Measurements from ENCODE around the gene MPDU1.

The MPDU1 gene

GRCh38 chr17:7563115-7563869 lies 20.4 kb upstream of the MPDU1 start:
- H3K9me3 ChIP-seq (ENCODE audit: control insufficient read depth, insufficient read depth, low read length) = no peaks in the 10 kb centered on the region
- H3K36me3 ChIP-seq (ENCODE audit: control insufficient read depth, low read length) = peaks cover 53% of the 10 kb centered on the region
- H3K4me2 ChIP-seq (ENCODE audit: low read length) = peak overlapping the region; percentile 92
- H3K27me3 ChIP-seq (ENCODE audit: control insufficient read depth, low read length) = peaks cover 7% of the 10 kb centered on the region
- TF ChIP-seq EZH2phosphoT487 (IDR thresholded peaks at IDR 0.05; ENCODE audit: borderline replicate concordance, low read length) = no peak
- TF ChIP-seq CTCF (IDR thresholded peaks at IDR 0.05; ENCODE audit: low read depth, low read length, poor library complexity, severe bottlenecking) = no peak
- peaks cover 6% of the 10 kb centered on the region; the same call in 1 of the 2 replicates for H3F3A ChIP-seq (ENCODE audit: control insufficient read depth, insufficient read depth)
- H3K79me2 ChIP-seq (ENCODE audit: control insufficient read depth, low read length) = peaks cover 55% of the 10 kb centered on the region
- H3K4me3 ChIP-seq (ENCODE audit: low read length) = peak overlapping the region; percentile 79
- H3K27ac ChIP-seq (ENCODE audit: low read depth, low read length) = no peak overlapping the region
- peaks cover 43% of the 10 kb centered on the region for H3K4me1 ChIP-seq (ENCODE audit: control insufficient read depth, low read length)
- no peaks in the 10 kb centered on the region for H3K9me2 ChIP-seq (replicated peaks; ENCODE audit: control insufficient read depth, low read length)
- no peaks in the 10 kb centered on the region for H4K20me1 ChIP-seq (ENCODE audit: control insufficient read depth, insufficient read depth, low read depth, low read length)

- Histone ChIP-seq H3F3A (ENCODE audit: control insufficient read depth, insufficient read depth) (peaks cover 35% of the 10 kb centered on the region), H3K79me2 (ENCODE audit: control insufficient read depth, low read length) (peaks cover 59% of the 10 kb centered on the region), H3K27ac (ENCODE audit: low read depth, low read length) (no peak overlapping the region), H3K36me3 (ENCODE audit: control insufficient read depth, low read length) (peaks cover 82% of the 10 kb centered on the region), H3K27me3 (ENCODE audit: control insufficient read depth, low read length) (no peaks in the 10 kb centered on the region), H3K4me2 (ENCODE audit: low read length) (no peak overlapping the region), H3K4me3 (ENCODE audit: low read length) (no peak overlapping the region), H4K20me1 (ENCODE audit: control insufficient read depth, insufficient read depth, low read depth, low read length) (peaks cover 13% of the 10 kb centered on the region), H3K9me2 (replicated peaks; ENCODE audit: control insufficient read depth, low read length) (no peaks in the 10 kb centered on the region), H3K9me3 (ENCODE audit: control insufficient read depth, insufficient read depth, low read length) (no peaks in the 10 kb centered on the region), H3K4me1 (ENCODE audit: control insufficient read depth, low read length) (peaks cover 25% of the 10 kb centered on the region)
- TF ChIP-seq CTCF (IDR thresholded peaks at IDR 0.05; ENCODE audit: low read depth, low read length, poor library complexity, severe bottlenecking) = no peak
- no peak for TF ChIP-seq EZH2phosphoT487 (IDR thresholded peaks at IDR 0.05; ENCODE audit: borderline replicate concordance, low read length)
These were observed 14.1 kb upstream of the MPDU1 start for GRCh38 chr17:7569571-7569970.

- Histone ChIP-seq H3K79me2 (ENCODE audit: control insufficient read depth, low read length) (peaks cover 59% of the 10 kb centered on the region), H3K4me2 (ENCODE audit: low read length) (peak overlapping the region; percentile 60; the same call in 1 of the 2 replicates), H3K36me3 (ENCODE audit: control insufficient read depth, low read length) (peaks cover 82% of the 10 kb centered on the region), H3K9me3 (ENCODE audit: control insufficient read depth, insufficient read depth, low read length) (no peaks in the 10 kb centered on the region), H4K20me1 (ENCODE audit: control insufficient read depth, insufficient read depth, low read depth, low read length) (peaks cover 21% of the 10 kb centered on the region), H3F3A (ENCODE audit: control insufficient read depth, insufficient read depth) (peaks cover 42% of the 10 kb centered on the region), H3K4me3 (ENCODE audit: low read length) (no peak overlapping the region), H3K4me1 (ENCODE audit: control insufficient read depth, low read length) (peaks cover 33% of the 10 kb centered on the region), H3K9me2 (replicated peaks; ENCODE audit: control insufficient read depth, low read length) (no peaks in the 10 kb centered on the region), H3K27ac (ENCODE audit: low read depth, low read length) (peak overlapping the region; percentile 6; the same call in 1 of the 2 replicates), H3K27me3 (ENCODE audit: control insufficient read depth, low read length) (no peaks in the 10 kb centered on the region)
- TF ChIP-seq EZH2phosphoT487 (IDR thresholded peaks at IDR 0.05; ENCODE audit: borderline replicate concordance, low read length) (no peak), CTCF (IDR thresholded peaks at IDR 0.05; ENCODE audit: low read depth, low read length, poor library complexity, severe bottlenecking) (no peak)
These were observed 13.3 kb upstream of the MPDU1 start for GRCh38 chr17:7570351-7570750.

Data from DOHH2 (cell line).